Left renal pelvis (tissue), 4 donors: ENCODE results near the gene PARL. TPM values are rescaled to one million over a fixed set of nuclear protein-coding genes. Genes with fewer than 3 reads are reported as not detected.
"Not testable (repeated sequence)": the region's sequence is repeated elsewhere in the genome, so short reads cannot be mapped to it uniquely, and the experiment has no call there.

Experiments
- DNase-seq, 4 donors: peaks; one replicate each; pipeline ENCODE4 v3.0.0-alpha.2; 2013; ENCODE audit warnings: low read depth in 4 of 4, low spot score in 3 of 4
- polyA plus RNA-seq, 4 donors: library from polyadenylated mRNA; unstranded; fragments of 120-200 nt; gene quantifications; one replicate each; pipeline ENCODE4 v1.2.1, GENCODE V29; 2013; ENCODE audit not compliant: insufficient read length in 4 of 4

PARL gene
- polyA plus RNA-seq, 4 donors = 47.7 to 56.9 (median 54.9) TPM

GRCh38 chr3:183906234-183906921 is 21.7 kb upstream of the PARL start:
- no peak for DNase-seq

- DNase-seq = no peak
Measured at GRCh38 chr3:183904833-183905780, 20.4 kb upstream of the PARL start.

DNA sequence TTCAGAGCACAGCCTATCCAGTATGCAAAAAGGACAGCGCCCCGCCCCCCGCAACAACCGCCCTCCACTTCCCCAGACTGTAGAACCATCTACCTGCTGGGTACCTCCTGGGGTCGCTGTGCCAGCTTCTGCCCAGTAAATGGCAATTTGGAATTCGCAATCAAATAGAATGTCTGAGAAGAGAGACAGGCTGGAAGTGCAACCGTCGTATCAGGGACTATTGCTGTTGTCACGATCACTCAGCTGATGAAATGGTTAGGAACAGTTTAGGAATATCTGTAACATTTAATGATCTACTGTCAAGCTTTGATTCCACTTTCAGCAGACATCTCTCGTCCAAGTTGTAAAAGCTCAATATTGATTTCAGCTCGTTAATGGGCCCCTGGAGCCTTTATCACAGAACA is 13.3 kb upstream of the PARL start:
- no peak for DNase-seq

DNA sequence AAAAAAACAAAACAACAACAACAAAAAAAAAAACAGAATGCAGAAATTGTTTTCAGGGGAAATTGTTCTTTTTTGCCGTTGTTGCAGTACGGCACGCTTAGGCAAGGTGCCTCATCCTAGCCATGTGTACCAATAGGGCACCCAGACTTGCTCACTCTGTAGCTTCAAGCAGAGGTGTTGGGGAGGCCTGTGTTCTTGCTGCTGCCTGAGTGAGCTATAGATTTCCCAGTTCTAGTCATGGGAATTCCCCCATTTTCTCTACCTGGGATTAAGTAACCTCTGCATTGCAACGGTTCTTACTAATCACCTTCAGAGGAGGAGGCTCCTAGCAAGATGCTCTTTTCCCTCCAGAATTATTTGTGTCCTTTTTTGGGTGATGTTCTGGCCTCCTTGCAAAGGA is 12.9 kb upstream of the PARL start:
- no peak for DNase-seq

GRCh38 chr3:183896610-183897009 is 11.9 kb upstream of the PARL start:
- DNase-seq = no peak

GRCh38 chr3:183896184-183896583 is 11.5 kb upstream of the PARL start:
- no peak for DNase-seq

DNA sequence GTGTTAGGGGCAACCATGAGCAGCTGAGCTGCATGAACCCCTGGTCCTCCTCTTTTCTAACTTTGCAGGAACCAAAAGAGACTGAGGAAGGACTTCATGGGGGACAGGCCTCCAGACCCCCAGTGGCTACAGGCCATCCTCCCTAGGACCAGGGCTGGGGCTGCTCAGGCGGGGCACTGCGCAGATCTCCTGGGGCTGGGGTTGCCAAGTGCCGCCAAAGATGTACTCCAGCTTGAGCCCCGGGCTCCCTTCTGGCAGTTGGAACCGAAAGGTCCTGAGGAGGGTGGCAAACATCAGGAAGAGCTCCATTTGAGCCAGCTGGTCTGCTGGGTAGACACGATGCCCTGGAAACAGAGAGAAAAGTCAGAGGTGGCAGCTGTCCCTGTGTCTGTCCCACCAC is 11.1 kb upstream of the PARL start:
- no peak for DNase-seq

DNA sequence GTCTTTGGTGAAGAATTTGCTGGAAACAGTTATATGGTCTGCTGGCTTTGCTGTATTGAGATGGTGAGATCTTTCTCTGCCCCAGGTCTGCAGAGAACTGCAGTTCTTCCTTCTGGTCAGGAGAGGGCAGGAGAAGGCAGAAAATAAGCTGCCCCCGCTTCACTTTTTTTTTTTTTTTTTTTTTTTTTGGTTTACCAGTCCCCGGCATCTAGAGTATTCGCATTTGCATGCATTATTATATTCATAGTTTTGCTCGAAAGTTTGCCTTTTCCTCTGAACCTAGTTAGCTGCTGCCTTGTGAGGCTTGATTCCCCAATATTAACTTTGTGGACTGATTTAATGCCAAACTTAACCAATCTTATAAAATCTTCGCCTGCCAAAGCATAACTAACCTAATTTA is 10.6 kb upstream of the PARL start:
- DNase-seq = peak in 3 of 4 donors; percentile 7 to 22 (median 14)

GRCh38 chr3:183892610-183893214 is 8.0 kb upstream of the PARL start:
- DNase-seq = no peak

DNA sequence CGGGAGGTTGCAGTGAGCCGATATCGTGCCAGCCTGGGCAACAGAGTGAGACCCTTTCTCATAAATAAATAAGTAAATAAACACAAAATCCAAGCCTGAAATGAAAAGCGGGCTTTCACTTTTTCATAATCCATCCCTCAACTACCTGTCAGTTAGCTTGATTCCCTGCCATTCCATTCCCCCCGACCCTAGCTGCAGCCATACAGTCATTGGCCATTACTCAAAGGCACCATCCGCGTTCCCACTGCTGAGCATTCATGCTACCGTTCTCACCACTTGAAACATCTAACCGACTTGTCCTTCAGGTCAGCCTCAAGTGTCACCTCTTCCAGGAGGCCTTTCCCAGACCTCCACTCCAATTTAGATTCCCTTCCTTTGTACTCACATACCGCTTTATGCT is 1.1 kb upstream of the PARL start:
- no peak for DNase-seq

GRCh38 chr3:183884097-183884426 is 618 bp downstream of the PARL start:
- no peak for DNase-seq

- DNase-seq = no peak
Measured at GRCh38 chr3:183883291-183884096, 1.2 kb downstream of the PARL start.

- no peak for DNase-seq
Measured at GRCh38 chr3:183880121-183880520, 4.6 kb downstream of the PARL start.

DNA sequence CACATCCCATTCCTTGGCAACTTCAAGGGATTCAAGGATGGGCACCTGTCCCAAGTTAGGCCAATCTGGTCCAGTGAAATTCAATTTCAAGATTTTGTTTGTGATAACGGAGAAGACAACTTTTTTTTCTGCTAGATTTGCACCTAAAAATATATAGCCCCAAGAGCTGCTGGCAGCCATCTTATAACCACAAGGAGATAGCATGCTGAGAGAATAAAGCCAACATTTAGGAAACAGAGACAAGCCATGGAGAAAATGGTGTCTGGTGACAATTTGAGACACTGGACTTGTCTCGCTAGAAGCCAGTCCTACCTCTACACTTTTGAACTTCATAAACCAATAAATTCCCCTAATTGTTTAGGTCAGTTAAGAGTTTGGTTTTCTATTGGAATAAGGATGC is 5.4 kb downstream of the PARL start:
- no peak for DNase-seq

DNA sequence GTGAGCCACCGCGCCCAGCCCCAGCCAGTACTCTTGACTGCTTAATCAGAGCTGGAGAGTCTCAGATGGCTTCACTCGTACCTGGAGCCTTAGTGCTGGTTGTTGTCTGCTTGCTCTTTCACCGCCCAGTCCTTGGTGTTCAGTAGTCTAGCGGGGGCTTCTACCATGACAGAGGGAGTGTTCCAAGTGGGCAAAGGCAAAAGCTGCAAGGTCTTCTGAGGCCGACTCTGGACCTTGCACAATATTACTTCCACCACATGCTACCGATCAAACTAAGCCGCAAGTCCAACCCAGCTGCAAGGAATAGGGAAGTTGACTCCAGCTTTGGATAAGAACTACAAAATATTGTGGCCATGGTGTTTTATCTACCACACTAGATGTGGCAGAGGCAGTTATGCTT is 6.6 kb downstream of the PARL start:
- no peak for DNase-seq

- DNase-seq = not testable (repeated sequence)
Measured at GRCh38 chr3:183877227-183877626, 7.5 kb downstream of the PARL start.

DNA sequence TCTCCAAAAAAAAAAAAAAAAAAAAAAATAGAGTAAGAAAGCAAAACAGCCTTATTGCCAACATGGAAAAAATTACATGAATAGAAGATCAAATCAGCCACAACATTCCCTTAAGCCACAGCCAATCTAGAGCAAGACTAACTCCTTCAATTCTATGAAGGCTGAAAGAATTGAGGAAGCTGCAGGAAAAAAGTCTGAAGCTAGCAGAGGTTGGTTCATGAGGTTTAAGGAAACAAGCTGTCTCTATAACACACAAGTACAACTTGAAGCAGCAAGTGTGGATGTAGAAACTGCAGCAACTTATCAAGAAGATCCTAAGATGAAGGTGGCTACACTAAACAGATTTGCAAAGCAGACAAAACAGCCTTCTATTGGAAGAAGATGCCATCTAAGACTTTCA is 9.3 kb downstream of the PARL start:
- no peak for DNase-seq

DNA sequence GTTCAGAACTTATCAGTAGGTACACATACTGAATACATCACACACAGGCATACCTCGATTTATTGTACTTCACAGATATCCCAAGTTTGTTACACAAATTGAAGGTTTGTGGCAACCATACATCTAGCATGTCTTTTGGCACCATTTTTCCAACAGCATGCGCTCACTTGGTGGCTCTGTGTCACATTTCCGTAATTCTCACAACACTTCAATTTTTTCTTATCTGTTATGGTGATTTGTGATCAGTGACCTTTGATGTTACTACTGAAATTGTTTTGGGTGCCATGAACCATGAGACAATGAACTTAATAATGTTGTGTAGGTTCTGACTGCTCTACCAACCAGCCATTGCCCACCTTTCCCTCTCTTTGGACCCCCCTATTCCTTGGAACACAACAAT is 10.8 kb downstream of the PARL start:
- no peak for DNase-seq

GRCh38 chr3:183871541-183871940 is 13.1 kb downstream of the PARL start:
- DNase-seq = no peak

GRCh38 chr3:183870563-183870962 is 14.1 kb downstream of the PARL start:
- DNase-seq = no peak

GRCh38 chr3:183868796-183869195 is 15.9 kb downstream of the PARL start:
- no peak for DNase-seq
